Skeletal muscle tissue (tissue), 4 donors: ENCODE measurements around the gene PRKG1. TPM values are rescaled to one million over a fixed set of nuclear protein-coding genes. Genes with fewer than 3 reads are reported as not detected.

ENCODE experiments used
- H3K27ac ChIP-seq: one replicate; pipeline ENCODE4 v1.7.0; 2013; ENCODE audit warnings: mild to moderate bottlenecking, low read depth, low read length, inconsistent platforms
- H3K27me3 ChIP-seq, 3 donors: one replicate each; pipeline ENCODE4 v1.7.0; 2013; ENCODE audit warnings: low read length in 3 of 3; ENCODE audit not compliant: control insufficient read depth in 3 of 3, insufficient read depth in 3 of 3
- H3K36me3 ChIP-seq, 3 donors: one replicate each; pipeline ENCODE4 v1.7.0; 2013; ENCODE audit warnings: low read length in 3 of 3; ENCODE audit not compliant: control insufficient read depth in 3 of 3, insufficient read depth in 3 of 3
- H3K4me1 ChIP-seq, 3 donors: one replicate each; pipeline ENCODE4 v1.7.0; 2013; ENCODE audit warnings: low read length in 3 of 3, mild to moderate bottlenecking in 3 of 3; ENCODE audit not compliant: control insufficient read depth in 3 of 3, insufficient read depth in 3 of 3
- H3K4me3 ChIP-seq, 3 donors: one replicate each; pipeline ENCODE4 v1.7.0; 2013; ENCODE audit warnings: low read length in 3 of 3
- H3K9ac ChIP-seq, 3 donors: one replicate each; pipeline ENCODE4 v1.7.0; 2013; ENCODE audit warnings: low read length in 3 of 3, mild to moderate bottlenecking in 3 of 3, moderate library complexity in 2 of 3, low read depth in 1 of 3
- H3K9me3 ChIP-seq, 3 donors: one replicate each; pipeline ENCODE4 v1.7.0; 2013; ENCODE audit warnings: low read length in 3 of 3; ENCODE audit not compliant: control insufficient read depth in 3 of 3
- total RNA-seq: library from RNA; depleted of rRNA; stranded (reverse); fragments of >200 nt; gene quantifications from one replicate; pipeline ENCODE4 v1.2.3, GENCODE V29; 2014
- donor health status: Osteomylitis.

Gene PRKG1
- total RNA-seq, 1 donor from 2014 or later = 44.9 TPM

- H3K27me3 ChIP-seq = no peaks in the 10 kb centered on the region
- no peaks in the 10 kb centered on the region for H3K4me1 ChIP-seq
- no peaks in the 10 kb centered on the region for H3K9me3 ChIP-seq
- H3K9ac ChIP-seq = no peak overlapping the region
- no peaks in the 10 kb centered on the region for H3K36me3 ChIP-seq
- H3K4me3 ChIP-seq = no peak overlapping the region
- H3K27ac ChIP-seq = no peak overlapping the region
Measured at GRCh38 chr10:51129946-51130544, 55.8 kb downstream of the PRKG1 start.

GRCh38 chr10:51137756-51138529 is 63.7 kb downstream of the PRKG1 start:
- no peak overlapping the region for H3K4me3 ChIP-seq
- H3K9me3 ChIP-seq = no peaks in the 10 kb centered on the region
- no peak overlapping the region for H3K9ac ChIP-seq
- no peaks in the 10 kb centered on the region for H3K36me3 ChIP-seq
- H3K4me1 ChIP-seq = no peaks in the 10 kb centered on the region
- no peak overlapping the region for H3K27ac ChIP-seq
- H3K27me3 ChIP-seq = no peaks in the 10 kb centered on the region

- H3K27ac ChIP-seq = no peak overlapping the region
- no peaks in the 10 kb centered on the region for H3K4me1 ChIP-seq
- H3K9ac ChIP-seq = no peak overlapping the region
- no peaks in the 10 kb centered on the region for H3K9me3 ChIP-seq
- no peak overlapping the region for H3K4me3 ChIP-seq
- no peaks in the 10 kb centered on the region for H3K36me3 ChIP-seq
- no peaks in the 10 kb centered on the region for H3K27me3 ChIP-seq
Measured at GRCh38 chr10:51139176-51139575, 64.9 kb downstream of the PRKG1 start.

GRCh38 chr10:51141010-51141409 is 66.7 kb downstream of the PRKG1 start:
- H3K27me3 ChIP-seq = no peaks in the 10 kb centered on the region
- H3K27ac ChIP-seq = no peak overlapping the region
- no peaks in the 10 kb centered on the region for H3K4me1 ChIP-seq
- H3K36me3 ChIP-seq = no peaks in the 10 kb centered on the region
- H3K9me3 ChIP-seq = no peaks in the 10 kb centered on the region
- H3K9ac ChIP-seq = no peak overlapping the region
- H3K4me3 ChIP-seq = no peak overlapping the region

- Histone ChIP-seq H3K9ac (no peak overlapping the region), H3K9me3 (no peaks in the 10 kb centered on the region), H3K4me1 (peaks cover 2 to 7% (median 6%) of the 10 kb centered on the region in 3 donors), H3K36me3 (no peaks in the 10 kb centered on the region), H3K27me3 (no peaks in the 10 kb centered on the region), H3K27ac (no peak overlapping the region), H3K4me3 (no peak overlapping the region)
Measured at GRCh38 chr10:51144161-51144781, 70.0 kb downstream of the PRKG1 start.

GRCh38 chr10:51145375-51145774 is 71.1 kb downstream of the PRKG1 start:
- Histone ChIP-seq H3K4me3 (no peak overlapping the region), H3K27ac (no peak overlapping the region), H3K9me3 (no peaks in the 10 kb centered on the region), H3K27me3 (no peaks in the 10 kb centered on the region), H3K4me1 (peaks cover 2 to 7% (median 6%) of the 10 kb centered on the region in 3 donors), H3K9ac (no peak overlapping the region), H3K36me3 (no peaks in the 10 kb centered on the region)

- no peak overlapping the region for H3K4me3 ChIP-seq
- H3K36me3 ChIP-seq = no peaks in the 10 kb centered on the region
- H3K27ac ChIP-seq = peak overlapping the region; percentile 51
- H3K4me1 ChIP-seq = peaks cover 2 to 10% (median 6%) of the 10 kb centered on the region in 3 donors
- no peaks in the 10 kb centered on the region for H3K27me3 ChIP-seq
- H3K9ac ChIP-seq = no peak overlapping the region
- no peaks in the 10 kb centered on the region for H3K9me3 ChIP-seq
Measured at GRCh38 chr10:51147644-51148399, 73.5 kb downstream of the PRKG1 start.

- H3K27ac ChIP-seq = no peak overlapping the region
- no peaks in the 10 kb centered on the region for H3K9me3 ChIP-seq
- peaks cover 0 to 3% (median 0%) of the 10 kb centered on the region in 3 donors for H3K4me1 ChIP-seq
- no peaks in the 10 kb centered on the region for H3K36me3 ChIP-seq
- H3K9ac ChIP-seq = no peak overlapping the region
- no peak overlapping the region for H3K4me3 ChIP-seq
- H3K27me3 ChIP-seq = no peaks in the 10 kb centered on the region
Measured at GRCh38 chr10:51156926-51157325, 82.6 kb downstream of the PRKG1 start.

GRCh38 chr10:51158832-51159231 is 84.5 kb downstream of the PRKG1 start:
- Histone ChIP-seq H3K27ac (no peak overlapping the region), H3K4me3 (no peak overlapping the region), H3K9ac (no peak overlapping the region), H3K27me3 (no peaks in the 10 kb centered on the region), H3K36me3 (no peaks in the 10 kb centered on the region), H3K9me3 (no peaks in the 10 kb centered on the region), H3K4me1 (no peaks in the 10 kb centered on the region)
